HepG2 (cell line): ENCODE measurements around the gene MAPK13. TPM values are rescaled to one million over a fixed set of nuclear protein-coding genes. Genes with fewer than 3 reads are reported as not detected.

Experiments
- AKAP8 ChIP-seq: sonication (generic); formaldehyde crosslinking; IDR thresholded peaks from 2 replicates; pipeline ENCODE4 v1.5.1; 2020; ENCODE audit warnings: mild to moderate bottlenecking, missing genetic modification reagents
- ELF1 ChIP-seq: sonication (generic); formaldehyde crosslinking; IDR thresholded peaks from 2 replicates; pipeline ENCODE4 v1.4.0; 2020; ENCODE audit warnings: missing genetic modification reagents
- FOXO1 ChIP-seq: sonication (generic); formaldehyde crosslinking; IDR thresholded peaks from 2 replicates; pipeline ENCODE4 v1.4.0; 2020; ENCODE audit warnings: missing genetic modification reagents
- KDM4B ChIP-seq: sonication (generic); formaldehyde crosslinking; IDR thresholded peaks from 2 replicates; pipeline ENCODE4 v1.4.0; 2020; ENCODE audit warnings: missing genetic modification reagents
- MAZ ChIP-seq, 2 experiments: sonication (generic) in 1 of 2; formaldehyde crosslinking in 1 of 2; IDR thresholded peaks; 2 replicates each; pipeline versions ENCODE4 v1.5.0 to v1.6.1; 2012 to 2020; ENCODE audit warnings: low read depth in 2 of 2, mild to moderate bottlenecking in 2 of 2, borderline replicate concordance in 1 of 2, improper control_type of control experiment in 1 of 2, low read length in 1 of 2, missing genetic modification reagents in 1 of 2, moderate library complexity in 1 of 2
- NFIC ChIP-seq: IDR thresholded peaks from 2 replicates; pipeline ENCODE4 v1.6.1; 2012; ENCODE audit warnings: mild to moderate bottlenecking, low read length, inconsistent platforms
- POGZ ChIP-seq: sonication (generic); formaldehyde crosslinking; IDR thresholded peaks from 2 replicates; pipeline ENCODE4 v1.4.0; 2020; ENCODE audit warnings: mild to moderate bottlenecking, missing genetic modification reagents
- RXRB ChIP-seq: IDR thresholded peaks from 2 replicates; pipeline ENCODE4 v1.6.1; 2016; ENCODE audit warnings: borderline replicate concordance, missing genetic modification reagents, missing compliant biosample characterization
- ZFY ChIP-seq: sonication (generic); formaldehyde crosslinking; IDR thresholded peaks from 2 replicates; pipeline ENCODE4 v1.4.0; 2020; ENCODE audit warnings: missing genetic modification reagents
- ZNF350 ChIP-seq: sonication (generic); formaldehyde crosslinking; IDR thresholded peaks from 2 replicates; pipeline ENCODE4 v1.4.0; 2020; ENCODE audit warnings: mild to moderate bottlenecking, low read depth, missing genetic modification reagents, borderline replicate concordance
- ZSCAN21 ChIP-seq: sonication (generic); formaldehyde crosslinking; IDR thresholded peaks from 2 replicates; pipeline ENCODE4 v1.8.0; 2022; ENCODE audit warnings: mild to moderate bottlenecking, missing genetic modification reagents, moderate library complexity, borderline replicate concordance
- ZSCAN31 ChIP-seq: sonication (generic); formaldehyde crosslinking; IDR thresholded peaks from 2 replicates; pipeline ENCODE4 v1.5.0; 2020; ENCODE audit warnings: low read depth, mild to moderate bottlenecking, missing genetic modification reagents
- polyA plus RNA-seq, 8 experiments: library from polyadenylated mRNA; depleted of rRNA in 3 of 8; stranded (reverse) in 7 of 8; unstranded in 1 of 8; fragments of >200 nt; fragmentation: Illumina TruSeq in 4 of 8; extraction: Trizol in 4 of 8; gene quantifications; 2 replicates each; pipeline versions ENCODE4 v1.2.1 to v1.2.3, GENCODE V29; 2011 to 2016; ENCODE audit warnings: low read depth in 4 of 8, missing spikeins in 1 of 8, mixed read lengths in 1 of 8; ENCODE audit not compliant: insufficient read depth in 1 of 8
- total RNA-seq, 5 experiments: library from RNA; depleted of rRNA; stranded (reverse); fragments of >200 nt; fragmentation: Illumina TruSeq; extraction: Trizol; gene quantifications; 2 replicates each; pipeline ENCODE4 v1.2.3, GENCODE V29; 2016; ENCODE audit warnings: low read depth in 1 of 5
- TF ChIP-seq, protein P1 (sequence below): sonication (generic); formaldehyde crosslinking; IDR thresholded peaks from 2 replicates; pipeline ENCODE4 v1.5.1; 2020; ENCODE audit warnings: mild to moderate bottlenecking, missing genetic modification reagents, moderate library complexity
- TF ChIP-seq, protein P2 (sequence below), 2 experiments: sonication (generic) in 1 of 2; formaldehyde crosslinking in 1 of 2; IDR thresholded peaks; 2 replicates each; pipeline versions ENCODE4 v1.5.1 to v1.6.1; 2011 to 2020; ENCODE audit warnings: borderline replicate concordance in 1 of 2, low read depth in 1 of 2, low read length in 1 of 2, mild to moderate bottlenecking in 1 of 2, missing genetic modification reagents in 1 of 2, moderate library complexity in 1 of 2
- TF ChIP-seq, protein P3 (sequence below), 2 experiments: IDR thresholded peaks; 2 replicates each; pipeline ENCODE4 v1.6.1; 2011 to 2012; ENCODE audit warnings: low read length in 2 of 2, borderline replicate concordance in 1 of 2, low read depth in 1 of 2, mild to moderate bottlenecking in 1 of 2, moderate library complexity in 1 of 2
- TF ChIP-seq, protein P4 (sequence below): sonication (generic); formaldehyde crosslinking; IDR thresholded peaks from 2 replicates; pipeline ENCODE4 v1.4.0; 2020; ENCODE audit warnings: missing genetic modification reagents
- TF ChIP-seq, protein P5 (sequence below): sonication (generic); formaldehyde crosslinking; IDR thresholded peaks from 2 replicates; pipeline ENCODE4 v1.8.1; 2023; ENCODE audit warnings: missing genetic modification reagents, mild to moderate bottlenecking, borderline replicate concordance
- TF ChIP-seq, protein P6 (sequence below): fragments of 450-650 bp; IDR thresholded peaks from 2 replicates; pipeline ENCODE4 v1.6.1; 2017

Gene MAPK13
- total and polyA plus RNA-seq, 2 of the 13 experiments (the other 11 are each of a cell fraction or from before 2014, with no cell fraction given): 12.7 to 43.4 TPM

DNA sequence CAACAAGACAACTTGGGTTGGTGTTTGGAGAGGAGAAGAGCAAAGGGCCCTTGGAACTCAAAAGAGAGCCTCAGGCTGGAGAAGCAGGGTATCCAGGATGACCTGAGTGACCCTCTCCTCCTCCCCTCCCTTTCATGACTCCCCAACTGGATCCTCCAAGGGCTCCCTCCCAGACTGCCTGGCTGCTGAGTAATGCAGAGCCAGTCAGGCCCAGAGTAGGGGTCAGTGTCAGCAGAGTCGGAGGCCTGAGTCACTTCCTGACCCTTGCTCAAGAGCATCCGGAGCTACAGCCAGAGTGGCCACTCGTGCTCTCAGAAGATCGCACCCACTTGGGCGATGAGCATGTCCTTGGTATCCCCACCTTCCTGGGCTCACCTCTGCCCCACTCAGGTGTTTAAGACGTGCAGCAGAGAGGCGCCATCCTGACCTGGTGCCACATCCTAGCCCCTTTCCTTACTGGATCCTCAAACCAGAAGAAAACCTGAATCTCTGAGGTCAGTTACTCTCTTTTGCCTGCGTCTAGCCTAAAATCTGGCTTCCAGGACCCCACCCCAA is 2.8 kb upstream of the MAPK13 start (continued):
- TF ChIP-seq, protein P1, sequence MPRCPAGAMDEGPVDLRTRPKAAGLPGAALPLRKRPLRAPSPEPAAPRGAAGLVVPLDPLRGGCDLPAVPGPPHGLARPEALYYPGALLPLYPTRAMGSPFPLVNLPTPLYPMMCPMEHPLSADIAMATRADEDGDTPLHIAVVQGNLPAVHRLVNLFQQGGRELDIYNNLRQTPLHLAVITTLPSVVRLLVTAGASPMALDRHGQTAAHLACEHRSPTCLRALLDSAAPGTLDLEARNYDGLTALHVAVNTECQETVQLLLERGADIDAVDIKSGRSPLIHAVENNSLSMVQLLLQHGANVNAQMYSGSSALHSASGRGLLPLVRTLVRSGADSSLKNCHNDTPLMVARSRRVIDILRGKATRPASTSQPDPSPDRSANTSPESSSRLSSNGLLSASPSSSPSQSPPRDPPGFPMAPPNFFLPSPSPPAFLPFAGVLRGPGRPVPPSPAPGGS: peak; percentile 76; the same call in 1 of the 2 replicates
- TF ChIP-seq ELF1 (CRISPR knock-in tag) (peak; percentile 61), FOXO1 (CRISPR knock-in tag) (peak; percentile 41; the same call in 1 of the 2 replicates), ZSCAN31 (CRISPR knock-in tag) (no peak), NFIC (0 out of 2 replicates have a peak, but pooled peaks have one; percentile 26), ZFY (CRISPR knock-in tag) (peak; percentile 41; the same call in 1 of the 2 replicates), POGZ (CRISPR knock-in tag) (peak; percentile 24; the same call in 1 of the 2 replicates), AKAP8 (0 out of 2 replicates have a peak, but pooled peaks have one; percentile 12), RXRB (peak; percentile 91), ZNF350 (CRISPR knock-in tag) (0 out of 2 replicates have a peak, but pooled peaks have one; percentile 40), KDM4B (CRISPR knock-in tag) (no peak), ZSCAN21 (CRISPR knock-in tag) (0 out of 2 replicates have a peak, but pooled peaks have one; percentile 33), MAZ (IDR thresholded peaks at IDR 0.05; ENCODE audit: borderline replicate concordance, low read depth, low read length) (peak; percentile 51; the same call in 1 of the 2 replicates), MAZ (CRISPR knock-in tag; IDR thresholded peaks at IDR 0.05; ENCODE audit: low read depth) (no peak)
- TF ChIP-seq, protein P2, sequence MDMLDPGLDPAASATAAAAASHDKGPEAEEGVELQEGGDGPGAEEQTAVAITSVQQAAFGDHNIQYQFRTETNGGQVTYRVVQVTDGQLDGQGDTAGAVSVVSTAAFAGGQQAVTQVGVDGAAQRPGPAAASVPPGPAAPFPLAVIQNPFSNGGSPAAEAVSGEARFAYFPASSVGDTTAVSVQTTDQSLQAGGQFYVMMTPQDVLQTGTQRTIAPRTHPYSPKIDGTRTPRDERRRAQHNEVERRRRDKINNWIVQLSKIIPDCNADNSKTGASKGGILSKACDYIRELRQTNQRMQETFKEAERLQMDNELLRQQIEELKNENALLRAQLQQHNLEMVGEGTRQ (IDR thresholded peaks at IDR 0.05; ENCODE audit: low read depth, low read length): no peak
- TF ChIP-seq, protein P2 (CRISPR knock-in tag; IDR thresholded peaks at IDR 0.05; ENCODE audit: borderline replicate concordance): no peak
- TF ChIP-seq, protein P3, sequence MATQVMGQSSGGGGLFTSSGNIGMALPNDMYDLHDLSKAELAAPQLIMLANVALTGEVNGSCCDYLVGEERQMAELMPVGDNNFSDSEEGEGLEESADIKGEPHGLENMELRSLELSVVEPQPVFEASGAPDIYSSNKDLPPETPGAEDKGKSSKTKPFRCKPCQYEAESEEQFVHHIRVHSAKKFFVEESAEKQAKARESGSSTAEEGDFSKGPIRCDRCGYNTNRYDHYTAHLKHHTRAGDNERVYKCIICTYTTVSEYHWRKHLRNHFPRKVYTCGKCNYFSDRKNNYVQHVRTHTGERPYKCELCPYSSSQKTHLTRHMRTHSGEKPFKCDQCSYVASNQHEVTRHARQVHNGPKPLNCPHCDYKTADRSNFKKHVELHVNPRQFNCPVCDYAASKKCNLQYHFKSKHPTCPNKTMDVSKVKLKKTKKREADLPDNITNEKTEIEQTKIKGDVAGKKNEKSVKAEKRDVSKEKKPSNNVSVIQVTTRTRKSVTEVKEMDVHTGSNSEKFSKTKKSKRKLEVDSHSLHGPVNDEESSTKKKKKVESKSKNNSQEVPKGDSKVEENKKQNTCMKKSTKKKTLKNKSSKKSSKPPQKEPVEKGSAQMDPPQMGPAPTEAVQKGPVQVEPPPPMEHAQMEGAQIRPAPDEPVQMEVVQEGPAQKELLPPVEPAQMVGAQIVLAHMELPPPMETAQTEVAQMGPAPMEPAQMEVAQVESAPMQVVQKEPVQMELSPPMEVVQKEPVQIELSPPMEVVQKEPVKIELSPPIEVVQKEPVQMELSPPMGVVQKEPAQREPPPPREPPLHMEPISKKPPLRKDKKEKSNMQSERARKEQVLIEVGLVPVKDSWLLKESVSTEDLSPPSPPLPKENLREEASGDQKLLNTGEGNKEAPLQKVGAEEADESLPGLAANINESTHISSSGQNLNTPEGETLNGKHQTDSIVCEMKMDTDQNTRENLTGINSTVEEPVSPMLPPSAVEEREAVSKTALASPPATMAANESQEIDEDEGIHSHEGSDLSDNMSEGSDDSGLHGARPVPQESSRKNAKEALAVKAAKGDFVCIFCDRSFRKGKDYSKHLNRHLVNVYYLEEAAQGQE (IDR thresholded peaks at IDR 0.05; ENCODE audit: borderline replicate concordance in 1 of 2, low read depth in 1 of 2, low read length in 2 of 2): no peak; a peak in 1 of 4 replicates
- TF ChIP-seq, protein P4, sequence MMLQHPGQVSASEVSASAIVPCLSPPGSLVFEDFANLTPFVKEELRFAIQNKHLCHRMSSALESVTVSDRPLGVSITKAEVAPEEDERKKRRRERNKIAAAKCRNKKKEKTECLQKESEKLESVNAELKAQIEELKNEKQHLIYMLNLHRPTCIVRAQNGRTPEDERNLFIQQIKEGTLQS (CRISPR knock-in tag): peak; percentile 73
- TF ChIP-seq, protein P5, sequence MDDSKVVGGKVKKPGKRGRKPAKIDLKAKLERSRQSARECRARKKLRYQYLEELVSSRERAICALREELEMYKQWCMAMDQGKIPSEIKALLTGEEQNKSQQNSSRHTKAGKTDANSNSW (CRISPR knock-in tag): no peak
- TF ChIP-seq, protein P6, sequence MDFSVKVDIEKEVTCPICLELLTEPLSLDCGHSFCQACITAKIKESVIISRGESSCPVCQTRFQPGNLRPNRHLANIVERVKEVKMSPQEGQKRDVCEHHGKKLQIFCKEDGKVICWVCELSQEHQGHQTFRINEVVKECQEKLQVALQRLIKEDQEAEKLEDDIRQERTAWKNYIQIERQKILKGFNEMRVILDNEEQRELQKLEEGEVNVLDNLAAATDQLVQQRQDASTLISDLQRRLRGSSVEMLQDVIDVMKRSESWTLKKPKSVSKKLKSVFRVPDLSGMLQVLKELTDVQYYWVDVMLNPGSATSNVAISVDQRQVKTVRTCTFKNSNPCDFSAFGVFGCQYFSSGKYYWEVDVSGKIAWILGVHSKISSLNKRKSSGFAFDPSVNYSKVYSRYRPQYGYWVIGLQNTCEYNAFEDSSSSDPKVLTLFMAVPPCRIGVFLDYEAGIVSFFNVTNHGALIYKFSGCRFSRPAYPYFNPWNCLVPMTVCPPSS: no peak
